ENCODE results near the gene PEPD.

The PEPD gene

GRCh38 chr19:33471111-33471996, 50.2 kb downstream of the PEPD start:
- DNase-seq, result no peak

- DNase-seq, result no peak
Observed at GRCh38 chr19:33470686-33471085, 50.9 kb downstream of the PEPD start.

- no peak for DNase-seq
Observed at GRCh38 chr19:33470040-33470330, 51.6 kb downstream of the PEPD start.

- peak; percentile 14 for DNase-seq
Observed at GRCh38 chr19:33469171-33470039, 52.2 kb downstream of the PEPD start.

- peak; percentile 35 for DNase-seq
Observed at GRCh38 chr19:33468361-33469170, 53.0 kb downstream of the PEPD start.

- DNase-seq, result no peak
Observed at GRCh38 chr19:33467851-33468250, 53.7 kb downstream of the PEPD start.

GRCh38 chr19:33465834-33466233, 55.8 kb downstream of the PEPD start:
- DNase-seq, result peak; percentile 38

GRCh38 chr19:33465371-33465770, 56.2 kb downstream of the PEPD start:
- no peak for DNase-seq

GRCh38 chr19:33464733-33465115, 56.9 kb downstream of the PEPD start:
- no peak for DNase-seq

GRCh38 chr19:33464010-33464732, 57.4 kb downstream of the PEPD start:
- DNase-seq, result no peak

- no peak for DNase-seq
Observed at GRCh38 chr19:33463199-33463598, 58.4 kb downstream of the PEPD start.

- peak; percentile 78 for DNase-seq
Observed at GRCh38 chr19:33462112-33462791, 59.3 kb downstream of the PEPD start.

- DNase-seq, result no peak
Observed at GRCh38 chr19:33461256-33462111, 60.1 kb downstream of the PEPD start.

GRCh38 chr19:33460221-33460908, 61.2 kb downstream of the PEPD start:
- no peak for DNase-seq

- DNase-seq, result peak; percentile 87
Observed at GRCh38 chr19:33459222-33460090, 62.1 kb downstream of the PEPD start.

- DNase-seq, result no peak
Observed at GRCh38 chr19:33458807-33459206, 62.8 kb downstream of the PEPD start.

GRCh38 chr19:33458171-33458633, 63.4 kb downstream of the PEPD start:
- no peak for DNase-seq

GRCh38 chr19:33456845-33457220, 64.8 kb downstream of the PEPD start:
- DNase-seq, result no peak

All from NCI-H69 (cell line).